Esophagus (tissue), 2 donors: ENCODE data around the gene PAFAH1B2. TPM values are rescaled to one million over a fixed set of nuclear protein-coding genes. Genes with fewer than 3 reads are reported as not detected.

Source experiments
- H3K27ac ChIP-seq, 2 donors: one replicate each; pipeline ENCODE4 v1.5.1; 2013; ENCODE audit warnings: low read depth in 2 of 2, mild to moderate bottlenecking in 2 of 2, inconsistent platforms in 1 of 2, low read length in 1 of 2, moderate library complexity in 1 of 2
- H3K27me3 ChIP-seq, 2 donors: one replicate each; pipeline ENCODE4 v1.6.1; 2013; ENCODE audit warnings: low read length in 2 of 2, control low read depth in 1 of 2, mild to moderate bottlenecking in 1 of 2; ENCODE audit not compliant: insufficient read depth in 2 of 2, control insufficient read depth in 1 of 2
- H3K36me3 ChIP-seq, 2 donors: one replicate each; pipeline ENCODE4 v1.6.1; 2013; ENCODE audit warnings: low read length in 1 of 2; ENCODE audit not compliant: control insufficient read depth in 2 of 2, insufficient read depth in 2 of 2
- H3K4me1 ChIP-seq, 2 donors: one replicate each; pipeline ENCODE4 v1.6.1; 2013; ENCODE audit warnings: low read length in 1 of 2; ENCODE audit not compliant: control insufficient read depth in 2 of 2, insufficient read depth in 2 of 2
- H3K4me3 ChIP-seq, 2 donors: one replicate each; pipeline ENCODE4 v1.5.1; 2013; ENCODE audit warnings: low read length in 2 of 2, mild to moderate bottlenecking in 2 of 2, low read depth in 1 of 2, moderate library complexity in 1 of 2
- H3K9me3 ChIP-seq, 2 donors: one replicate each; pipeline ENCODE4 v1.6.1; 2013; ENCODE audit warnings: mild to moderate bottlenecking in 2 of 2, low read depth in 1 of 2, low read length in 1 of 2, moderate library complexity in 1 of 2; ENCODE audit not compliant: control insufficient read depth in 2 of 2, insufficient read depth in 1 of 2
- whole genome bisulfite sequencing, 2 donors: extraction: QIAGEN DNeasy Blood & Tissue Kit; methylation state at CpG; one replicate each; pipeline ENCODE4 v1.1.7; 2013; 5-methylcytosine and 5-hydroxymethylcytosine counted together
- polyA plus RNA-seq, 2 donors: library from polyadenylated mRNA; stranded (reverse); fragments of 200-250 nt; gene quantifications; one replicate each; pipeline ENCODE4 v1.2.3, GENCODE V29; 2013
- donor health status: healthy with polysubstance abuse.
- donor health status: Bipolar disorder and iron deficiency.

The PAFAH1B2 gene
- polyA plus RNA-seq, 2 donors: 13.9 to 14.0 TPM

GRCh38 chr11:117186431-117186761, 42.3 kb downstream of the PAFAH1B2 start:
- H3K4me1 ChIP-seq: peaks cover 2 to 5% of the 10 kb centered on the region in 2 donors
- 93 to 100% methylated on average over 4 of the region's 4 CpGs for WGBS, 2 donors
- peaks cover 13 to 41% of the 10 kb centered on the region in 2 donors for H3K36me3 ChIP-seq
- no peaks in the 10 kb centered on the region for H3K9me3 ChIP-seq
- no peaks in the 10 kb centered on the region for H3K27me3 ChIP-seq
- no peak overlapping the region for H3K27ac ChIP-seq
- H3K4me3 ChIP-seq: no peak overlapping the region

GRCh38 chr11:117187007-117187406, 42.9 kb downstream of the PAFAH1B2 start:
- 61 to 78% methylated on average over 6 of the region's 6 CpGs for WGBS, 2 donors
- H3K36me3 ChIP-seq: peaks cover 13 to 45% of the 10 kb centered on the region in 2 donors
- no peak overlapping the region for H3K4me3 ChIP-seq
- H3K27ac ChIP-seq: no peak overlapping the region
- no peaks in the 10 kb centered on the region for H3K9me3 ChIP-seq
- no peaks in the 10 kb centered on the region for H3K27me3 ChIP-seq
- peaks cover 0 to 4% of the 10 kb centered on the region in 2 donors for H3K4me1 ChIP-seq

- H3K27ac ChIP-seq: no peak overlapping the region
- H3K27me3 ChIP-seq: no peaks in the 10 kb centered on the region
- peaks cover 13 to 44% of the 10 kb centered on the region in 2 donors for H3K36me3 ChIP-seq
- 88 to 90% methylated on average over 13 of the region's 13 CpGs for whole genome bisulfite sequencing, 2 donors
- no peak overlapping the region for H3K4me3 ChIP-seq
- H3K9me3 ChIP-seq: no peaks in the 10 kb centered on the region
- H3K4me1 ChIP-seq: peaks cover 0 to 4% of the 10 kb centered on the region in 2 donors
Measured at GRCh38 chr11:117187428-117187798, 43.3 kb downstream of the PAFAH1B2 start.

- H3K27ac ChIP-seq: no peak overlapping the region
- no peak overlapping the region for H3K4me3 ChIP-seq
- WGBS, 2 donors: 89 to 93% methylated on average over 16 of the region's 16 CpGs
- H3K27me3 ChIP-seq: no peaks in the 10 kb centered on the region
- H3K9me3 ChIP-seq: no peaks in the 10 kb centered on the region
- H3K36me3 ChIP-seq: peaks cover 13 to 44% of the 10 kb centered on the region in 2 donors
- peaks cover 1 to 10% of the 10 kb centered on the region in 2 donors for H3K4me1 ChIP-seq
Measured at GRCh38 chr11:117187799-117188481, 43.9 kb downstream of the PAFAH1B2 start.

- no peak overlapping the region for H3K4me3 ChIP-seq
- peaks cover 13 to 44% of the 10 kb centered on the region in 2 donors for H3K36me3 ChIP-seq
- WGBS, 2 donors: 84 to 85% methylated on average over 20 of the region's 20 CpGs
- no peaks in the 10 kb centered on the region for H3K27me3 ChIP-seq
- peaks cover 3 to 10% of the 10 kb centered on the region in 2 donors for H3K4me1 ChIP-seq
- no peaks in the 10 kb centered on the region for H3K9me3 ChIP-seq
- no peak overlapping the region for H3K27ac ChIP-seq
Measured at GRCh38 chr11:117188620-117189081, 44.6 kb downstream of the PAFAH1B2 start.

- H3K36me3 ChIP-seq: peaks cover 13 to 44% of the 10 kb centered on the region in 2 donors
Measured at GRCh38 chr11:117189191-117189940, 45.3 kb downstream of the PAFAH1B2 start.

GRCh38 chr11:117189941-117190544, 46.0 kb downstream of the PAFAH1B2 start:
- WGBS, 2 donors: 78 to 80% methylated on average over 8 of the region's 8 CpGs
- Histone ChIP-seq H3K9me3 (no peaks in the 10 kb centered on the region), H3K27me3 (no peaks in the 10 kb centered on the region), H3K4me1 (peaks cover 3 to 7% of the 10 kb centered on the region in 2 donors), H3K27ac (no peak overlapping the region), H3K36me3 (peaks cover 13 to 44% of the 10 kb centered on the region in 2 donors), H3K4me3 (no peak overlapping the region)

More at GRCh38 chr11:117189191-117189940, 45.3 kb downstream of the PAFAH1B2 start:
- H3K4me3 ChIP-seq: no peak overlapping the region
- H3K4me1 ChIP-seq: peaks cover 3 to 7% of the 10 kb centered on the region in 2 donors
- peak overlapping the region in 1 of 2 donors; percentile 51 for H3K27ac ChIP-seq
- H3K27me3 ChIP-seq: no peaks in the 10 kb centered on the region
- no peaks in the 10 kb centered on the region for H3K9me3 ChIP-seq
- WGBS, 2 donors: 89 to 90% methylated on average over 22 of the region's 22 CpGs

- no peaks in the 10 kb centered on the region for H3K9me3 ChIP-seq
- peaks cover 3 to 7% of the 10 kb centered on the region in 2 donors for H3K4me1 ChIP-seq
- 91 to 93% methylated on average over 26 of the region's 26 CpGs for WGBS, 2 donors
Measured at GRCh38 chr11:117191680-117192400, 47.8 kb downstream of the PAFAH1B2 start.

GRCh38 chr11:117192401-117192875, 48.4 kb downstream of the PAFAH1B2 start:
- no peak overlapping the region for H3K27ac ChIP-seq

More at GRCh38 chr11:117191680-117192400, 47.8 kb downstream of the PAFAH1B2 start:
- Histone ChIP-seq H3K27me3 (no peaks in the 10 kb centered on the region), H3K36me3 (peaks cover 13 to 45% of the 10 kb centered on the region in 2 donors), H3K27ac (no peak overlapping the region), H3K4me3 (no peak overlapping the region)

More at GRCh38 chr11:117192401-117192875, 48.4 kb downstream of the PAFAH1B2 start:
- Histone ChIP-seq H3K4me1 (peaks cover 3 to 9% of the 10 kb centered on the region in 2 donors), H3K27me3 (no peaks in the 10 kb centered on the region), H3K9me3 (no peaks in the 10 kb centered on the region), H3K4me3 (no peak overlapping the region), H3K36me3 (peaks cover 10 to 43% of the 10 kb centered on the region in 2 donors)
- 95% methylated on average over 13 to 17 of the region's 17 CpGs for WGBS, 2 donors
